Neuronal stem cell (in vitro differentiated cells): ENCODE data around the gene MN1.

Experiments
- DNase-seq: peaks from one replicate; pipeline ENCODE4 v3.0.0-alpha.2; 2013; ENCODE audit warnings: low spot score
- H2AFZ ChIP-seq: one replicate; pipeline ENCODE4 v1.6.1; 2013; ENCODE audit warnings: mild to moderate bottlenecking, low read length, inconsistent platforms
- H2AK5ac ChIP-seq: 2 replicates; pipeline ENCODE4 v1.6.1; 2013; ENCODE audit warnings: low read depth, mild to moderate bottlenecking, inconsistent platforms, low read length, moderate library complexity, mixed read lengths
- H2BK120ac ChIP-seq: 2 replicates; pipeline ENCODE4 v1.6.1; 2013; ENCODE audit warnings: low read depth, mild to moderate bottlenecking, inconsistent platforms, low read length, moderate library complexity, mixed read lengths
- H2BK12ac ChIP-seq: one replicate; pipeline ENCODE4 v1.6.1; 2013; ENCODE audit warnings: low read length, inconsistent platforms
- H2BK15ac ChIP-seq: 2 replicates; pipeline ENCODE4 v1.6.1; 2013; ENCODE audit warnings: mild to moderate bottlenecking, low read length, inconsistent platforms, mixed read lengths
- H2BK5ac ChIP-seq: one replicate; pipeline ENCODE4 v1.6.1; 2013; ENCODE audit warnings: inconsistent platforms, mild to moderate bottlenecking, low read length, moderate library complexity
- H3K14ac ChIP-seq: one replicate; pipeline ENCODE4 v1.6.1; 2013; ENCODE audit warnings: low read length, inconsistent platforms
- H3K18ac ChIP-seq: 2 replicates; pipeline ENCODE4 v1.6.1; 2013; ENCODE audit warnings: low read length, inconsistent platforms
- H3K23ac ChIP-seq: 2 replicates; pipeline ENCODE4 v1.6.1; 2013; ENCODE audit warnings: low read depth, mild to moderate bottlenecking, mixed read lengths, low read length, inconsistent platforms; ENCODE audit not compliant: poor library complexity
- H3K27ac ChIP-seq: replicated peaks from 3 replicates; pipeline ENCODE4 v1.5.1; 2013; ENCODE audit warnings: low read length, inconsistent platforms
- H3K27me3 ChIP-seq, 3 experiments: 2 replicates each; pipeline ENCODE4 v1.6.1; 2013; ENCODE audit warnings: low read length in 3 of 3, mild to moderate bottlenecking in 2 of 3, inconsistent platforms in 1 of 3, low read depth in 1 of 3, mixed read lengths in 1 of 3, moderate library complexity in 1 of 3; ENCODE audit not compliant: control insufficient read depth in 3 of 3, insufficient read depth in 3 of 3
- H3K36me3 ChIP-seq, 2 donors: replicated peaks in 1 of 2; 2 replicates each; pipeline ENCODE4 v1.6.1; 2013; ENCODE audit warnings: low read length in 2 of 2; ENCODE audit not compliant: control insufficient read depth in 2 of 2, insufficient read depth in 2 of 2
- H3K4ac ChIP-seq: 2 replicates; pipeline ENCODE4 v1.6.1; 2013; ENCODE audit warnings: inconsistent platforms, mild to moderate bottlenecking, low read length, moderate library complexity
- H3K4me1 ChIP-seq, 2 donors: 1 replicate in 1 of 2; 2 replicates in 1 of 2; pipeline ENCODE4 v1.6.1; 2013; ENCODE audit warnings: low read length in 2 of 2, low read depth in 1 of 2; ENCODE audit not compliant: control insufficient read depth in 2 of 2, insufficient read depth in 1 of 2
- H3K4me2 ChIP-seq: one replicate; pipeline ENCODE4 v1.6.1; 2013; ENCODE audit warnings: mild to moderate bottlenecking, low read length, inconsistent platforms; ENCODE audit not compliant: insufficient read depth, poor library complexity, severe bottlenecking
- H3K4me3 ChIP-seq, 2 donors: 2 replicates each; pipeline ENCODE4 v1.5.1; 2013; ENCODE audit warnings: low read length in 2 of 2, mild to moderate bottlenecking in 2 of 2, inconsistent platforms in 1 of 2, moderate library complexity in 1 of 2
- H3K79me1 ChIP-seq: one replicate; pipeline ENCODE4 v1.6.1; 2013; ENCODE audit warnings: low read depth, mild to moderate bottlenecking, inconsistent platforms, low read length, moderate library complexity
- H3K9ac ChIP-seq: one replicate; pipeline ENCODE4 v1.6.1; 2013; ENCODE audit warnings: mild to moderate bottlenecking, low read depth, low read length, inconsistent platforms; ENCODE audit not compliant: poor library complexity
- H3K9me3 ChIP-seq, 2 donors: replicated peaks in 1 of 2; 2 replicates each; pipeline versions ENCODE3 to v1.6.1; 2013; ENCODE audit warnings: low read length in 2 of 2, mild to moderate bottlenecking in 2 of 2, inconsistent platforms in 1 of 2, low read depth in 1 of 2, mixed read lengths in 1 of 2, moderate library complexity in 1 of 2; ENCODE audit not compliant: control insufficient read depth in 2 of 2, insufficient read depth in 1 of 2
- H4K8ac ChIP-seq: one replicate; pipeline ENCODE4 v1.6.1; 2013; ENCODE audit warnings: low read depth, mild to moderate bottlenecking, inconsistent platforms, low read length, moderate library complexity
- H4K91ac ChIP-seq: one replicate; pipeline ENCODE4 v1.6.1; 2013; ENCODE audit warnings: low read length, low read depth, mild to moderate bottlenecking, inconsistent platforms; ENCODE audit not compliant: poor library complexity
- WGBS, 2 donors: extraction: QIAGEN DNeasy Blood & Tissue Kit; methylation state at CpG; one replicate each; pipeline ENCODE4 v1.1.7; 2013; ENCODE audit warnings: missing lambda C conversion rate in 2 of 2, mixed read lengths in 1 of 2; ENCODE audit not compliant: insufficient read length in 2 of 2, insufficient replicate concordance in 1 of 2; ENCODE audit errors: extremely low coverage in 2 of 2; 5-methylcytosine and 5-hydroxymethylcytosine counted together

The MN1 gene

DNA sequence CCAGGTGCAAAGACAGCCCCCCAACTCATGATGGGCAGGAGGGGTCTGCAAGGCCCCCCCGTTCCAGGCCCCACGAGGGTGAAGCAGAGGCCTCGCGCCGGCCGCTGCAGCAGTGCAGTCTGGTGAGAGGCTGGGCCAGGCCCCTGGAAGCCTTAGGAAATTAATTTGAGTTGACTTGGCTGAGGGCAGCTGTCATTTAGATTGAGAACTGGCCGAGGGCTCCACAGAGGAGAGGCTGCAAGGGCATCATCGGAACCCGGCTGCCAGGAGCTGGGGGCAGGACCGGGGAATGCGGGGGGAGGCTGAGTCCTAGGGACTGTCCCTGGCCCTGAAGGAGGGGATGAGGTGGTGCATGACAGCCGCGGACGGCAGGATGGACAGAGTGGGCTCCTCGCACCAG is 39.9 kb downstream of the MN1 start:
- DNase-seq, result no peak
- H3K4me2 ChIP-seq, result no peak overlapping the region
- peak overlapping the region; percentile 15 for H3K4ac ChIP-seq
- no peak overlapping the region for H2BK120ac ChIP-seq
- no peak overlapping the region for H3K27ac ChIP-seq
- H3K4me3 ChIP-seq, result no peak overlapping the region
- peak overlapping the region; percentile 69 for H3K18ac ChIP-seq
- H4K8ac ChIP-seq, result no peak overlapping the region
- H3K9me3 ChIP-seq, result no peaks in the 10 kb centered on the region
- H3K14ac ChIP-seq, result no peak overlapping the region
- no peaks in the 10 kb centered on the region for H3K27me3 ChIP-seq
- whole genome bisulfite sequencing, 2 donors, result no CpG with 5 or more reads among the region's 15 CpGs
- H2BK15ac ChIP-seq, result no peak overlapping the region
- H3K36me3 ChIP-seq, result peaks cover 17 to 100% of the 10 kb centered on the region in 2 donors
- H2BK12ac ChIP-seq, result no peak overlapping the region
- H3K4me1 ChIP-seq, result peaks cover 0 to 8% of the 10 kb centered on the region in 2 donors
- no peak overlapping the region for H2AFZ ChIP-seq
- peaks cover 19% of the 10 kb centered on the region for H3K79me1 ChIP-seq
- peak overlapping the region; percentile 18 for H3K23ac ChIP-seq
- peak overlapping the region; percentile 36 for H2AK5ac ChIP-seq
- peak overlapping the region; percentile 74 for H3K9ac ChIP-seq
- no peak overlapping the region for H2BK5ac ChIP-seq
- no peak overlapping the region for H4K91ac ChIP-seq

- Histone ChIP-seq H3K27ac (no peak overlapping the region), H2AFZ (no peak overlapping the region), H2BK5ac (no peak overlapping the region), H3K18ac (no peak overlapping the region), H3K27me3 (no peaks in the 10 kb centered on the region), H3K4ac (no peak overlapping the region), H2AK5ac (no peak overlapping the region), H4K91ac (no peak overlapping the region), H4K8ac (no peak overlapping the region), H3K79me1 (peaks cover 19% of the 10 kb centered on the region), H3K4me2 (no peak overlapping the region), H3K4me1 (peaks cover 0 to 8% of the 10 kb centered on the region in 2 donors), H2BK120ac (no peak overlapping the region), H3K4me3 (no peak overlapping the region), H2BK12ac (no peak overlapping the region), H3K36me3 (peaks cover 14 to 100% of the 10 kb centered on the region in 2 donors), H2BK15ac (no peak overlapping the region), H3K9me3 (no peaks in the 10 kb centered on the region), H3K23ac (no peak overlapping the region), H3K14ac (no peak overlapping the region), H3K9ac (no peak overlapping the region)
- WGBS, 2 donors, result 100% methylated on average over 1 of the region's 7 CpGs; no CpG with 5 or more reads in 1 of the 2 donors
- DNase-seq, result no peak
Measured at GRCh38 chr22:27761000-27761399, 40.6 kb downstream of the MN1 start.

- peaks cover 0 to 8% of the 10 kb centered on the region in 2 donors for H3K4me1 ChIP-seq
- WGBS, 2 donors, result no CpG with 5 or more reads among the region's 8 CpGs
- no peak overlapping the region for H4K91ac ChIP-seq
- no peak for DNase-seq
- H4K8ac ChIP-seq, result no peak overlapping the region
- H3K9me3 ChIP-seq, result no peaks in the 10 kb centered on the region
- peaks cover 18% of the 10 kb centered on the region for H3K79me1 ChIP-seq
- no peak overlapping the region for H2AK5ac ChIP-seq
- H2BK120ac ChIP-seq, result no peak overlapping the region
- peaks cover 14 to 100% of the 10 kb centered on the region in 2 donors for H3K36me3 ChIP-seq
- no peak overlapping the region for H3K18ac ChIP-seq
- no peak overlapping the region for H2BK15ac ChIP-seq
- no peak overlapping the region for H2BK5ac ChIP-seq
- H3K23ac ChIP-seq, result no peak overlapping the region
- no peak overlapping the region for H2BK12ac ChIP-seq
- H3K4me3 ChIP-seq, result no peak overlapping the region
- H2AFZ ChIP-seq, result no peak overlapping the region
- H3K27me3 ChIP-seq, result no peaks in the 10 kb centered on the region
- no peak overlapping the region for H3K9ac ChIP-seq
- no peak overlapping the region for H3K27ac ChIP-seq
- H3K14ac ChIP-seq, result no peak overlapping the region
- no peak overlapping the region for H3K4me2 ChIP-seq
- no peak overlapping the region for H3K4ac ChIP-seq
Measured at GRCh38 chr22:27760474-27760873, 41.1 kb downstream of the MN1 start.

- Histone ChIP-seq H3K9me3 (no peaks in the 10 kb centered on the region), H2BK12ac (no peak overlapping the region), H3K4me2 (no peak overlapping the region), H2BK120ac (no peak overlapping the region), H2AK5ac (peak overlapping the region; percentile 21), H3K4ac (no peak overlapping the region), H3K23ac (peak overlapping the region; percentile 32), H3K27me3 (no peaks in the 10 kb centered on the region), H3K9ac (no peak overlapping the region), H2BK15ac (no peak overlapping the region), H4K8ac (no peak overlapping the region), H3K27ac (no peak overlapping the region), H3K18ac (peak overlapping the region; percentile 73), H3K79me1 (peaks cover 15% of the 10 kb centered on the region), H3K36me3 (peaks cover 10 to 100% of the 10 kb centered on the region in 2 donors), H3K14ac (no peak overlapping the region), H3K4me1 (peaks cover 0 to 10% of the 10 kb centered on the region in 2 donors), H2BK5ac (no peak overlapping the region), H3K4me3 (no peak overlapping the region), H2AFZ (no peak overlapping the region), H4K91ac (no peak overlapping the region)
- DNase-seq, result no peak
- WGBS, 2 donors, result no CpG with 5 or more reads among the region's 6 CpGs
Measured at GRCh38 chr22:27757928-27758525, 43.5 kb downstream of the MN1 start.
